Heart right ventricle (tissue), 16 donors: ENCODE results near the gene ADCY7. TPM values are rescaled to one million over a fixed set of nuclear protein-coding genes. Genes with fewer than 3 reads are reported as not detected.
A peak's percentile ranks its signal among the peaks of the same experiment; 100 is the strongest.

Source experiments
- ATAC-seq, 8 donors: fragments of 200-7000 bp; cut with Tn5 transposase; one replicate each; pipeline ENCODE4 v1.9.1; 2020; ENCODE audit warnings: mild to moderate bottlenecking in 8 of 8, moderate library complexity in 8 of 8, moderate number of reproducible peaks in 1 of 8
- DNase-seq, 2 donors: peaks; one replicate each; pipeline ENCODE4 v3.0.0-alpha.2; 2020
- H3K27ac ChIP-seq, 10 donors: fragments of 200-600 bp; sonication (generic) in 2 of 10; one replicate each; pipeline versions ENCODE4 v1.5.0 to v1.8.0; 2020 to 2022; ENCODE audit warnings: mild to moderate bottlenecking in 3 of 10
- H3K27me3 ChIP-seq, 7 donors: fragments of 200-600 bp; one replicate each; pipeline ENCODE4 v1.8.0; 2021 to 2022; ENCODE audit warnings: mild to moderate bottlenecking in 2 of 7
- H3K36me3 ChIP-seq, 9 donors: fragments of 200-600 bp; sonication (generic) in 1 of 9; one replicate each; pipeline versions ENCODE4 v1.5.0 to v1.8.0; 2020 to 2022; ENCODE audit warnings: mild to moderate bottlenecking in 2 of 9
- H3K4me1 ChIP-seq, 9 donors: fragments of 200-600 bp; sonication (generic) in 1 of 9; one replicate each; pipeline versions ENCODE4 v1.5.0 to v1.8.0; 2020 to 2022; ENCODE audit warnings: mild to moderate bottlenecking in 4 of 9
- H3K4me3 ChIP-seq, 10 donors: fragments of 200-600 bp; sonication (generic) in 2 of 10; one replicate each; pipeline versions ENCODE4 v1.5.0 to v1.8.0; 2020 to 2022; ENCODE audit warnings: mild to moderate bottlenecking in 7 of 10, moderate library complexity in 2 of 10
- H3K9me3 ChIP-seq, 11 donors: fragments of 200-600 bp in 10 of 11; sonication (generic) in 2 of 11; one replicate each; pipeline versions ENCODE4 v1.5.0 to v1.8.0; 2013 to 2022; ENCODE audit warnings: mild to moderate bottlenecking in 2 of 11, control low read depth in 1 of 11, moderate library complexity in 1 of 11
- WGBS, 2 donors: extraction: QIAGEN DNeasy Blood & Tissue Kit; methylation state at CpG; one replicate each; pipeline ENCODE4 v1.1.7; 2013; ENCODE audit warnings: inconsistent platforms in 1 of 2; 5-methylcytosine and 5-hydroxymethylcytosine counted together
- intact Hi-C, 10 donors: fragments of 100-400 bp; cut with DNase I; formaldehyde crosslinking; loops; one replicate each; pipeline versions ENCODE4 v1.11.1 to v1.14.2; 2022
- polyA plus RNA-seq, 2 donors: library from polyadenylated mRNA; stranded (reverse); fragments of 200-250 nt; gene quantifications; one replicate each; pipeline ENCODE4 v1.2.3, GENCODE V29; 2013
- total RNA-seq, 10 donors: library from RNA; stranded (reverse); fragmentation: NEBNext Ultra II Directional in 3 of 10; extraction: Animal tissue kit (Norgen Biotek cat#: 25700) in 3 of 10; gene quantifications; one replicate each; pipeline versions ENCODE4 v1.2.1 to v1.2.4, GENCODE V29; 2021 to 2023
- TF ChIP-seq, protein P1 (sequence below), 9 donors: fragments of 200-600 bp; sonication (generic) in 2 of 9; IDR thresholded peaks; one replicate each; pipeline versions ENCODE4 v1.5.0 to v1.8.0; 2021 to 2022; ENCODE audit warnings: antibody characterized with exemption in 9 of 9, mild to moderate bottlenecking in 5 of 9, moderate library complexity in 1 of 9
- donor health status: Arrhythmogenic right ventricular cardiomyopathy.
- donor health status: ischemic (EF 13 %, LVEDD 7.1; RV severe dilation, severe dysfunction).
- donor health status: healthy with polysubstance abuse.
- donor health status: DM: no; HTN: yes; CAD: no.
- donor health status: DM: no; HTN: no; CAD: no.
- donor health status: ischemic (EF 25% LVEDD 6.9; RV normal size, moderate dysfunction).
- donor health status: ischemic (EF 25% LVEDD 5.7; RV mildly dilated, moderate dysfunction).
- donor health status: healthy.
- donor health status: DM: yes; HTN: yes; CAD: no.
- donor health status: Ischemic cardiomyopathy.
- donor health status: ischemic (EF 35%, LVEDD 5.7; RV mildly dilated, moderate dysfunction).
- donor health status: nonischemic (EF 11% LVEDD 7.7; RV severe dilation, severe dysfunction).
- donor health status: DM: yes; HTN: yes; CAD: no.
- donor health status: PGD.
- donor health status: ischemic (EF 29% LVEDD 5.4; RV normal size, mild dysfunction).
- donor health status: nonischemic (EF 23%, LVEDD 6.1; RV moderate dilation, normal function).

Gene ADCY7
- total and polyA plus RNA-seq, 12 donors: 2.2 to 25.5 (median 4.7) TPM

DNA sequence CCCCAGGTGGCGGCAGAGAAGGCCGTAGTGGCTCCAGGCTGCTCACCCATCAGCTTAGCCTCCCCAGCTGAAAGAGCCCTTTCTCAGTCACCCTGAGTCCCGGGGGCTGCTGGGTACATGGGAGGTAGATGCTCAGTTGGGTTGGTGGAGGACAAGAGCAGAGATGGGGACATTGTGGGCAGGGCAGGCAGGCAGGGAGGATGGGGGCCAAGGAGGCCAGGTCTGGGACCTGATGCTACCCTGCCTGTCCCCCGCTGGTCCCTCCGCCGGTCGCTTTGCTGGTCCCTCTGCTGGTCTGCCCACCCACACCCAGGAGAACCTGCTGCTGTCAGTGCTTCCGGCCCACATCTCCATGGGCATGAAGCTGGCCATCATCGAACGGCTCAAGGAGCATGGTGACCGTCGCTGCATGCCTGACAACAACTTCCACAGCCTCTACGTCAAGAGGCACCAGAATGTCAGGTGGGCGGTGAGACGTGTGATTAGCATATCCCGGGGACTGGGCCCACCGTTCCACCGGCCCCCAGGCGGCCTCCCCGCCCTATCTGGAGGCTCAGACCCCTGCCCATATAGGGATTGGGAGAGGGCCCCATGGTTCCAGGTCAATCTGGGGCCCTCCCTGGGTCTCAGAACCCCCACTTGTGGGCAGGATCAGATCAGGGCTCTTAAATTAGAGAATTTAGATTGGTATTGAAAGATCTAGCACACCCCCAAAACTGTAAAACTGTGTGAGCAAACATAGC, 26.9 kb downstream of the ADCY7 start:
- peaks cover 0 to 97% (median 0%) of the 10 kb centered on the region in 9 donors for H3K36me3 ChIP-seq
- peaks cover 0 to 7% (median 0%) of the 10 kb centered on the region in 9 donors for H3K4me1 ChIP-seq
- no peaks in the 10 kb centered on the region for H3K9me3 ChIP-seq
- intact Hi-C loops: no loop called here
- no peak overlapping the region for H3K27ac ChIP-seq
- H3K4me3 ChIP-seq: no peak overlapping the region
- no peak for ATAC-seq
- peak in 1 of 2 donors; percentile 7 for DNase-seq
- WGBS, 2 donors: 90 to 91% methylated on average over 20 of the region's 20 CpGs
- TF ChIP-seq, protein P1, sequence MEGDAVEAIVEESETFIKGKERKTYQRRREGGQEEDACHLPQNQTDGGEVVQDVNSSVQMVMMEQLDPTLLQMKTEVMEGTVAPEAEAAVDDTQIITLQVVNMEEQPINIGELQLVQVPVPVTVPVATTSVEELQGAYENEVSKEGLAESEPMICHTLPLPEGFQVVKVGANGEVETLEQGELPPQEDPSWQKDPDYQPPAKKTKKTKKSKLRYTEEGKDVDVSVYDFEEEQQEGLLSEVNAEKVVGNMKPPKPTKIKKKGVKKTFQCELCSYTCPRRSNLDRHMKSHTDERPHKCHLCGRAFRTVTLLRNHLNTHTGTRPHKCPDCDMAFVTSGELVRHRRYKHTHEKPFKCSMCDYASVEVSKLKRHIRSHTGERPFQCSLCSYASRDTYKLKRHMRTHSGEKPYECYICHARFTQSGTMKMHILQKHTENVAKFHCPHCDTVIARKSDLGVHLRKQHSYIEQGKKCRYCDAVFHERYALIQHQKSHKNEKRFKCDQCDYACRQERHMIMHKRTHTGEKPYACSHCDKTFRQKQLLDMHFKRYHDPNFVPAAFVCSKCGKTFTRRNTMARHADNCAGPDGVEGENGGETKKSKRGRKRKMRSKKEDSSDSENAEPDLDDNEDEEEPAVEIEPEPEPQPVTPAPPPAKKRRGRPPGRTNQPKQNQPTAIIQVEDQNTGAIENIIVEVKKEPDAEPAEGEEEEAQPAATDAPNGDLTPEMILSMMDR (IDR thresholded peaks at IDR 0.05): no peak
- H3K27me3 ChIP-seq: no peaks in the 10 kb centered on the region

DNA sequence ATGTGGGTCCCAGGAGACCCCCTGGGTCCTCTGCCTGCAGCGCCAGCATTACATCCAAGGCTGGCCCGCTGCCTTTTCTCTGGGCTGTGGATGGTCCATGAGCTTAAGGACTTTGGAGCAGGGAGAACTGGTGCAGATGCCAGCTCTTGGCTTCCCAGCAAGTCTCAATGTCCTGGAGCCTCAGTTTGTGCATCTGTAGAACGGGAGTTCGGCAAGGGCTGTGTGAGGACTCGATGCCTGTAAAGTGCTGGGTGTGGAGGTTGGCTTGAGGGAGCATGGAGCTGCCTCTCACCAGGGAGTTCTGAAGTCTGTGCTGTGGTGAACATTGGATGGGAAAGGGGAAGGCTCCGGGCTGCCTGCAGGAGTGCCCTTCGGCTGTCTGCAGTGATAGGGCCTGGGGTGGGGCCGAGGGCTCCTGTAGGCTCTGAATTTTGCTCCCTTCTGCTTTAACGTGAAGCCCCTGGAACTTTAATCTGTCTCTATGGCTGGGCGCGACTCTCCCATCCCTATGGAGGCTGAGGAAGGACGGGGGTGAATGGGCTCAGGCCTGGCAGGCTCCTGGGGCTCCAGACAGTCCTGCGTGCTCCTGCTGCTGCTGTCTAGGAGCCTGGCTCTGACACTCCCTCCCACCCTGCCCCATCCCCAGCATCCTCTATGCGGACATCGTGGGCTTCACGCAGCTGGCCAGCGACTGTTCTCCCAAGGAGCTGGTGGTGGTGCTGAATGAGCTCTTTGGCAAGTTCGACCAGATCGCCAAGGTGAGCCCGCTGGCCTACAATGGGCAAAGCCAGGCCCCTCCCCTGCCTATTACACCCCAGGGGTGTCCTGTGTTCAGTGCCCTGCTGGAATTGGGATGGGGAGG, 27.9 kb downstream of the ADCY7 start:
- Histone ChIP-seq H3K4me1 (peaks cover 0 to 7% (median 0%) of the 10 kb centered on the region in 9 donors), H3K36me3 (peaks cover 0 to 97% (median 0%) of the 10 kb centered on the region in 9 donors), H3K27ac (no peak overlapping the region), H3K4me3 (no peak overlapping the region), H3K9me3 (no peaks in the 10 kb centered on the region), H3K27me3 (no peaks in the 10 kb centered on the region)
- DNase-seq: peak in 1 of 2 donors; percentile 6
- TF ChIP-seq, protein P1 (IDR thresholded peaks at IDR 0.05): no peak
- no peak for ATAC-seq
- WGBS, 2 donors: 87 to 89% methylated on average over 20 of the region's 20 CpGs
- intact Hi-C loops: no loop called here

DNA sequence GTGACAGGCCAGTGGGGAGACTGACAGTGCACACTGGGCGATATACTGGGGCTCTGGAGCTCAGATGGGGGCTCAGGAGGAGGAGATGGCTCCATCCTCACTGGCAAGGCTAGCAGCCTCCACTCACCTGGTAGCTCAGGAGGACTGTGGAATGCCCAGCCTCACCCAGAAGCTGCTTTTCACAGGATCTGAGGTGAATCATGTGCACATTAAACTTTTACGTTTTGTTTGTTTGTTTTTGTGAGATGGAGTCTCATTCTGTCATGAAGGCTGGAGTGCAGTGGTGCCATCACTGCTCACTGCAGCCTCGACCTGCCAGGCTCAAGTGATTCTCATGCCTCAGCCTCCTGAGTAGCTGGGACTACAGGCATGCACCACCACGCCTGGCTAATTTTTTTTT, 28.6 kb downstream of the ADCY7 start:
- WGBS, 2 donors: 84 to 92% methylated on average over 4 of the region's 4 CpGs
- no peak overlapping the region for H3K4me3 ChIP-seq
- intact Hi-C loops: no loop called here
- TF ChIP-seq, protein P1 (IDR thresholded peaks at IDR 0.05): no peak
- ATAC-seq (no peak), DNase-seq (no peak)
- H3K9me3 ChIP-seq: no peaks in the 10 kb centered on the region
- peaks cover 0 to 7% (median 0%) of the 10 kb centered on the region in 9 donors for H3K4me1 ChIP-seq
- H3K27ac ChIP-seq: no peak overlapping the region
- peaks cover 0 to 97% (median 0%) of the 10 kb centered on the region in 9 donors for H3K36me3 ChIP-seq
- no peaks in the 10 kb centered on the region for H3K27me3 ChIP-seq

DNA sequence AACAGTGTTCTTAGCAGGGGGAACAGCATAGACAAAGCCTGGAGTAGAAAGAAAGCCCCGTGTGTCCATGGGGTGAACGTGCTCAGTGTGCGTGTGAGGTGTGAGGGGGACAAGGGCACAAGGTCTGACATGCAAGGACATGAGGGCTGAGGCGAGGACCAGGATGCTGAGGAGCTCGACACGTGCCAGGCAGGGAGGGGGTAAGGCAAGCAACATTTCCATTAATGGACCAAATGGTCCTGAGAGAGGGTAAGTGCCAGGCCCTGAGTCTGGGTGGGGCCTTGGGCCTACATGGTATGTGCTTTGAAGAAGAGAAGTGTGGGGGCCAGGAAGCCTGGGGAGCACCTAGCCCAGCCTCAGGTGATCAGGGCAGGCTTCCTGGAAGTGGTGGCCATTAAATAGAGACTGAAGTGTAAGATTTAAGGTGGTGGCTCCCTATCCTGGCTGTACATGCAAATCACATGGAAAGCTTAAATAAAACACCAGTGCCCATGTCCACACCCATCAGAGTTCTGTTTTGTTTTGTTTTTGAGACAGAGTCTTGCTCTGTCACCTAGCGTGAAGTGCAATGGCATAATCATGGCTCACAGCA, 29.3 kb downstream of the ADCY7 start:
- 95 to 96% methylated on average over 7 of the region's 7 CpGs for WGBS, 2 donors
- Histone ChIP-seq H3K27ac (no peak overlapping the region), H3K27me3 (no peaks in the 10 kb centered on the region), H3K36me3 (peaks cover 0 to 97% (median 0%) of the 10 kb centered on the region in 9 donors), H3K4me1 (peaks cover 0 to 7% (median 0%) of the 10 kb centered on the region in 9 donors), H3K9me3 (no peaks in the 10 kb centered on the region), H3K4me3 (no peak overlapping the region)
- intact Hi-C loops: no loop called here
- ATAC-seq: no peak
- DNase-seq: no peak
- TF ChIP-seq, protein P1 (IDR thresholded peaks at IDR 0.05): no peak
